HG03139 (cell line): ENCODE results near the gene HID1.

Source experiments
- ATAC-seq: cut with Tn5 transposase; IDR thresholded peaks from one replicate; pipeline ENCODE4 v1.9.1; 2021; ENCODE audit not compliant: unreplicated experiment

The HID1 gene

DNA sequence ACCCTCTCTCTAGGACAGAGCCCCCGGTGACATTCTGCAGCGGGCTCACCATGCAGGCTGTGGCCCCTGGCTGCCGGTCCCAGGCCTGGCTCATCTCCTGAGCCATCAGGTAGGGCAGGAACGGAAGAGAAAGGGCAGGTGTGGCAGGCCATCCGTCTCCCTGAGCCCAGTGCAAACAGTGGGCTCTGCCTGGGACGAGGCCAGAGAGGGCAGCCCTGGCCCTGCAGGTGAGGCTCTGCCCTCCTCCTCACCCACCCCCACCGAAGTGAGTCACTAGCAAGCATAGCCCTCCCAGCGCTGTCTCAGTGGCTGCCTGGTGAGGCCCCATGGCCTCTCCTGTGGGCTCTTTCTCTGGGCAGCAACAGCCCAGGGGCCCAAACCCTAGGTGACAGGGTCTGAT lies 22.4 kb downstream of the HID1 start:
- no peak for ATAC-seq

DNA sequence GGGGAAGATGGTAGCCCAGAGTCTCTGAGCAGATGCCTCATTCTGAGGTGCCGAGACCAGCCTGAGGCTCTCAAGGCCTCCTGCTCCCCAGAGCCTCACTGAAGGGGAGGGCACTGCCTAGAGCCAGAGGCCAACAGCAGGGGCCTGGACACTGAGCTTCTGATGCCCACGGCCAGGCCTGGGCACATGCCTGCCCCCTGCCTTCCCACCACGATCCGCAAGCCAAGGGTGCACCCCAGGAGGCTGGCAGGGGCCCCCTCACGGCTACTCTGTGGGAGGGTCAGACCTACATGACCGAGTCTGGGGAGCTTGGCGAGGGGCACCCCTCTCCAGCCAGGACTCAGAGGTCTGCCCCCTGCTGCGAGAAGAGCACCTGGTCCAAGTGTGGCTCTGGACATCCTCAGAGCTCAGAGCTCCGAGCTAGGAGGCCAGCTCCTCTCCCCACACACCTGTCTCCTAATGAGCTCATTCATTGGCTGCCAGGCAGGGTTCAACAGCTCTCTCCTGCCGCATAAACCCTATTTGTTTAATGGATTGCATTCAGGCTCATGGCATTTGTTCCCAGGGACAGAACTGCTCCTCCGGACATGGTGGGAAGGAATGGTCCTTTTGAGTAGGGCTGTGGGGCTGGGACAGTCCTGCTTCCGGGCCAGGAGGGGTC lies 23.0 kb downstream of the HID1 start:
- ATAC-seq: no peak

DNA sequence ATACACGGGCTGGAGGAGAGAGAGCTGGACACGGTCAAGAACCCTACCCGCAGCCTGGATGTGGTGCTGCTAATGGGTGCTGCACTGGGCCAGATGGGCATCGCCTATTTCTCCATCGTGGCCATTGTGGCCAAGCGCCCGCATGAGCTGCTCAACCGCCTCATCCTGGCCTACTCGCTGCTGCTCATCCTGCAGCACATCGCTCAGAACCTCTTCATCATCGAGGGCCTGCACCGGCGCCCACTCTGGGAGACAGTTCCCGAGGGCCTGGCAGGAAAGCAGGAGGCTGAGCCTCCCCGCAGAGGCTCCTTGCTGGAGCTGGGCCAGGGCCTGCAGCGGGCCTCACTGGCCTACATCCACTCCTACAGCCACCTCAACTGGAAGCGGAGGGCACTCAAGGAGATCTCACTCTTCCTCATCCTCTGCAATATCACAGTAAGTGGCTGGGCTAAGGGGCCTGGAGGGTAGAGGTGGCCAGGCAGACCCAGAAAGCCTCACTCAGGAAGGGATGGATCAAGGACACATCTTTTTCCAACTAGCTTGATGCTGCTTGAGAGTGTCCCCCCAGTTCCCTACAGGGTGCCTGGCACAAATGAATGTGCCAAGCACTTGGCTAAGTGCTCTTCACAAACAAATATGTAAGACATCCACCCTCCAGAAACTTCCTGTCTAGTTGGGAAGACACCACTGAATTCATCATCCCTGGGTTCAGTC lies 25.4 kb downstream of the HID1 start:
- no peak for ATAC-seq

DNA sequence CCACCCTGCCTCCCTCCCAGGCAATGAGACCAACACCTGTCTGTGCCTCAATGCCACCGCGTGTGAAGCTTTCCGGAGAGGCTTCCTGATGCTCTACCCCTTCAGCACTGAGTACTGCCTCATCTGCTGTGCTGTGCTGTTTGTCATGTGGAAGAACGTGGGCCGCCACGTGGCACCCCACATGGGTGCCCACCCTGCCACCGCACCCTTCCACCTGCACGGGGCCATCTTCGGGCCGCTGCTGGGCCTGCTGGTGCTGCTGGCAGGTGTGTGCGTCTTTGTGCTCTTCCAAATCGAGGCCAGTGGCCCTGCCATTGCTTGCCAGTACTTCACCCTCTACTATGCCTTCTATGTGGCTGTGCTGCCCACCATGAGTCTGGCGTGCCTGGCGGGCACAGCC lies 25.9 kb downstream of the HID1 start:
- no peak for ATAC-seq

DNA sequence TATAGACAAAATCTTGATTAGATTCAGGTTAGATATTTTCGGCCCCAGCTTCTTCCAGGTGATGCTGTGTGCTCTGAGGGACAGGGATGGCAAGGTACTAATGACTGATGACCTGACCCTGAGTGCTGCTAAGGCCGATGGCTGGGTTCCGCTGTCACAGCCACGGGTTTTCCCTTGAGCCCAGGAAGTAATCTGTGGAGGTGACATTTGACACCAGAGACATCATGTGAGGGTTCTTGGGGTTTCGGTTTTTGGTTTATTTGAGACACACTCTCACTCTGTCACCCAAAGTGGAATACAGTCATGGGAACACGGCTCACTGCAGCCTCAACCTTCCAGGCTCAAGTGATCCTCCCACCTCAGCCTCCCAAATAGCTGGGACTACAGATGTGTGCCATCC lies 27.0 kb downstream of the HID1 start:
- no peak for ATAC-seq

DNA sequence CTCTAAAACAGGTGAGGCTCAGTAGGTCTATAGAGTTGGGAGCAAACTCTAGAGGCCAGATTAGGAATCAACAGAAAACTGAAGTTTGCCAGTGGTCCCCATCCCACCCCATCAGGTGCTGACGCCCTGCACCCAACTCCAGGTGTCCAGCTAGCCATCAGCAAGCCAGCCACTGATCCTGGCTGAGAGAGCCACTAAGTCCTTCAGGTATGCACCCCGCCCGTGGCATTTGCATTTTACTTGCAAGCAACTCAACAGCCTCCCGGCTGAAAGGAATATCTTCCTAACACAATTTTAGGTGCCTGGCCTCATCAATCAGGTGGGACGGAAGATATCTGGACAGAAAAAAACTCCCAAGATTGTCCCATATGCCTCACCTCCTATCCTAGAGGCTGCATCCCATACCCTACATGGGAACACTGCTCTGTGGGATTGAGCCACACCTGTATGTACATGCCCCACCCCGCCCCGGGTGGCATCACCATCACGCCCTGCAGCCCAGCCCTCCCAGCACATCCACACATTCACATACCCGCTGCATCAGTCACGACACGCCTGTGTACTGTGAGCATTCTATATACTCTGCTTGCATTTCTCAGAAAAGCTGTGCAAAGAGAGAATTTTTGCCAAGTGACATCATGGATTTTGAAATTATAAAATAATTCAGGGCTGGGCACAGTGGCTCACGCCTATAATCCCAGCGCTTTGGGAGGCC lies 28.6 kb downstream of the HID1 start:
- no peak for ATAC-seq

DNA sequence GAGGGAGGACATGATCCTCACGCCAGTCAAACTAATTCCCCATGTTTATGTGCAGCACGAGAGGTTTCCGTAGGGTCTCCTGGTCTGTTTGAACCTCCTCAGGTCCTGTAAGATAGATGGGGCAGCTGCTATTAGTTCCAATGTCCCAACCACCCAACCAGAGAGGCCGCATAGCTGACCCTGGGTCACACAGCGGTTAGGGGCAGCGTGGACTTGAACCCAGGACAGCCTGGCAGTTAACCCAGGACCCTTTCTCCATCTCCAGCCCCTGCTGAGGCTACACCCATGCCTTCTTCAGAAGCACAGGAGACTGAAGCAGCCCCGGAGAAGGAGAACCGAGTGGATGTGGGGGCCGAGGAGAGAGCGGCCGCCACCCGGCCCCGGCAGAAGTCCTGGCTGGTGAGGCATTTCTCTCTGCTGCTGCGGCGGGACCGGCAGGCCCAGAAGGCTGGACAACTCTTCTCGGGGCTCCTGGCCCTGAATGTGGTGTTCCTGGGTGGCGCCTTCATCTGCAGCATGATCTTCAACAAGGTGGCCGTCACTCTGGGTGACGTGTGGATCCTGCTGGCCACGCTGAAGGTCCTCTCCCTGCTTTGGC lies 31.3 kb downstream of the HID1 start:
- ATAC-seq: no peak

DNA sequence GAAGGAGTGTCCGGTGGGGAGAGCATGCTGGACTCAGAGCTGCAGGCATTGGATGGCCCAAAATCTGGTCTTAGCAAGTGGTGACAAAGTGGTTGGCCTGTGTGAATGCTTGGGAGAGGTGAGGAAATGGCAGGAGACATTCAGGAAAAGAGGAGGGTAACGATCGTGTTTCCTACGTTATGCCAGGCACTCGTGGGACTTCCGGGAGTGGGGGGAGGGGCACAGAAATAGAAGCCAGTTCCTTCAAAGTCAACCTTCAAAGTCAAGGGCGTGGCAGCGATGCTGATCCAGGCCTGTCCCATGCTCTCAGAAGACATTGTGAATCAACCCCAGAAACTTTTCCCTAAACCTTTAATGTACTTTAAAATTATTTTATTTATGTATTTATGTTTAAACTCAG lies 33.0 kb downstream of the HID1 start:
- ATAC-seq: no peak

DNA sequence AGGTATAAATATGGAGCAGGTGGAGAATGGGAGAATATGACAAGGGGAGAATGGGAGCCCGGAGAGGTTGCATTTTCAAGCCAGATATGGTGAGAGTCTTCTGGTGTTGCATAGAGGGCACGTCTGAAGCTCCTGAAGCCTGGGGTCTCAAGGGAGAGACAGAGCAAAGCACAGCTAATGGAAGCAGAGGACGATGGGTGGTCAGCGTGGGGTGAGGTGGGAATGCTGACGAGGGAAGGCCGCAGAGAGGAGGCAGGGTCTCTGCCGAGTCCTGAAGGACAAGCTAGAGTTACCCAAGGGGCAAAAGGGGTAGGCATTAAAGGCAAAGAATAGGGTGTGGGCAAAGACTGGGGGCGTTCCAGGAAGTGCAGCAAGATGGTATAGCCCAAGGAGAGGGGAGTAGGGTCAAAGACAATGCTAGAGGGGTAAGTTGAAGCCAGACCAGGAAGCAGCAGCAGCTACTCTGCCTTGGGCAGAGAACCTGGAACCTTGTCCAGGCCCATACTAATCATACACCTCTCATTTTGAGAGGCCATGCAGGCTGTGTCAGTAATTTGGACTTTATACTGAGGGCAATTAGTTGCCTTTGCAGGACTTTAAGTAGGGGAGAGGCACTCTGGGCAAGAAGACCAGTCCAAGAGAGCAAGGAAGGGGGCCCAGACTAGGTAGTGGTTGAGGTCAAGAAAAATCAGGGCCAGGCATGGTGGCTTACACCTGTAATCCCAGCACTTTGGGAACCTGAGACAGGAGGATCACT lies 34.2 kb downstream of the HID1 start:
- no peak for ATAC-seq

DNA sequence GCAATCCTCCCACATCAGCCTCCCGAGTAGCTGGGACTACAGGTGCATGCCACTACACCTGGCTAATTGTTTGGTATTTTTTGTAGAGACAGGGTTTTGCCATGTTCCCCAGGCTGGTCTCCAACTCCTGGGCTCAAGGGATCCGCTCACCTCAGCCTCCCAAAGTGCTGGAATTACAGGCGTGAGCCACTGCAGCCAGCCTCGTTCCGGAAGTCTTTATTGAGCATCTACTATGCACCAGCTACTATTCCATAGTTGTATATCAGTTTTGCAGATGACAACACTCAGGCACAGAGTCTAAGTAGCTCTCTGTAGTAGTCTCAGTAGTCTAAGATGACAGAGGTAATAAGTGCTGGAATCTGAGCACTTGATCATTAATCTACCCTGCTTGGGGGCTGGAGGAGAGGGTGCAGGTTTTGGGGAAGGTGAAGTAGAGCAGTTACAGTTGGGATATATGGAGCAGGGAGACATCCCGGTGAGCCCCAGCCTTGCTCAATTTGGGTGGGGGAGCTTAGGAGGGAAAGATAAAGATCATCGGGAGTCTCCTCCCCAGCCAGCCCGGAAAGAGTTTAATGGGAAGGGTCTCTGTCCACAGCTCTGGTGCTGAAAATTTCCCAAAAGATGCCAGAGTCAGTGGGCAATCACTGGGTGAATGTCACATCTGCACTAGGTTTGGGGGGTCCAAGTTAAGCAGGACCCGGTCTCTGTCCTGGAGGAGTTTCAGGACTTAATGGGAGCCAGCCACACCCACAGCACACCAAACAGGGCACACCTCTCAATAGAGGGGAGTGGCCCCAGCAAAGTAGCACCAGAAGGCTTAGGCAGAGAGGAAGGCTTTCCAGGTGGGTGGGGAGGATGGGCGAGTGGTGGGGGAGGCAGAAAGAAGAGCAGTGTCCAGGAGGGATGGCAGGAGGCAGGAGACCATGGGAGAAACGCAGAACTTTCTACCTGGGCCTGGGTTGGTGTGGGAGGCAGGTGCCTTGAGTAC lies 35.2 kb downstream of the HID1 start:
- ATAC-seq: no peak

DNA sequence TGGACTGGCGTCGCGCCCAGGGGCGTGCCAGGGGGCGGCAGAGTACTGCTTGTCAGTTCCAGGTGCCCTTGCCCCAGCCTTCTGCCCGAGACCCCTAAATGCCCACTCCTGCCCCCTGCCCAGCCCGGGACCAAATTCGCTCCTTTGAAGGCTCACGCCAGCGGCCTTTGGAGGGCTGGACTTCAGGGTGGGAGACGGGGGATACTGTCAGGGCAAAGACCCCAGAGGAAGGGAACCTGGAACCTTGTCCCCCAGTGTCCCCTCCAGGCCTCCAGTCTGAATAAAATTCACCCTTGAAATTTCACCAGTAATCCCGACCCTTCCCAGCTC lies 36.1 kb downstream of the HID1 start:
- no peak for ATAC-seq

DNA sequence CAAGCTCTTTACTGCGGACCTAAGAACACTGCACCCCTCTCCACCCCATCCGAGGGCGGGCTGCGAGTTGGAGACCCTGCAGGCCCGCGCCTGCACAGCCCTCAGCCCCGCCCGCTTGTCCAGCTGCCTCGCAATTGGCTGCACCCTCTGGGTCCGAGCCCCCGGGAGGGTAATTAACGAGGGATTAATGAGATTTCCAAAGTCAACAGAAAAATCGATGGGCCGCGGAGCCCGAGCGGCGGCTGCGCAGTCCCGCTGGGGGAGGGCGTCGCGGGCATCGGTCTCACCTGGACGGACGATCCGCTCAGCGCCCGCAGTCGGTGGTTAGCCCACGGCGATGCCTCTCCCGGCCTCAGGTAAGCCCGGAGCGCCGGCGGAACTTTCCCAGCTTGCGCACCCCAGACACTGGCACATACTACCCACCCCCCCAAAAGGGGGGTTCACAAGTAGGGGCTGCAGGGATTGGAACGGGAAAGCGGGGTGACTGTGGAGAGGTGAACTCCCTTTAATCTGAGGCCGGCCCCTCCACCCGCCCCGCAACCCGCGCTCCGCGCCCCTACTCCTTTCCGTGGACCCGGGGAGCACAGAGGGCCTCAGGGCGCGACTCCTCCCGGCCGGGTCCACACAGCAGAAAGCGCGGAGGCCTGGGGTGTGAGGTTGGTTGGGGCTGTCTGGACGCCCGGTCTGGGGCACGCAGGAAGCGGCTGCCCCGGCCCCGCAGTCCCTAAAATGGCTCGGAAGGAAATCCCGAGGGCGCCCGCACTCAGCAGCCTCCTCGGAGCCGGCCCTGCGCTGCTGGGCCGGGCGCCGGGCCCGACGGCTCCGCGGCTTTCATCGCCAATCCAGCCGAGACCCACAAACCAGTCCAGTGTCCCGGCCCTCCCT lies 36.7 kb downstream of the HID1 start, which contains the start of gene OTOP3:
TSS of gene OTOP3 (plus strand) at position 314 of the 885 bp plus-strand sequence. CDS start at position 338, 24 bp downstream.
- no peak for ATAC-seq

DNA sequence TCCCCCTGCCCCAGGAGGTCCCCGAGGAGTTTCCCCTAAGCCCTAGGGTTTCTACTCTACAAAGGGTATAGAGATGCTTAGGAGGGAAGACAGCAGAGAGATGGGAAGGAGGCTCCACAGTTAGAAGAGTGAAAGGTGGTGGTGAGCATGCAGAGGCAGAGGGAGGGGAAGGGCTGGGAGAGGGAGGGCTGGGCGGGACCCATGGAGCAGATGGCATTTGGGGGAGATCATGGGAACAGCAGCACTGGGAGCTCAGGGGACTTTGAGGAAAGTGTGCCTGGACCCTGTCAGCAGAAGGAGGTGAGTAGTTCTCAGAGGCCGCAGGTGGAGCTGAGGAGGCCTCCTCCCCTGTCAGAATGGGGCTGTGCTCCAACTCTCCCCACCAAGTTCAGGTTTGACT lies 37.5 kb downstream of the HID1 start:
- ATAC-seq: no peak

DNA sequence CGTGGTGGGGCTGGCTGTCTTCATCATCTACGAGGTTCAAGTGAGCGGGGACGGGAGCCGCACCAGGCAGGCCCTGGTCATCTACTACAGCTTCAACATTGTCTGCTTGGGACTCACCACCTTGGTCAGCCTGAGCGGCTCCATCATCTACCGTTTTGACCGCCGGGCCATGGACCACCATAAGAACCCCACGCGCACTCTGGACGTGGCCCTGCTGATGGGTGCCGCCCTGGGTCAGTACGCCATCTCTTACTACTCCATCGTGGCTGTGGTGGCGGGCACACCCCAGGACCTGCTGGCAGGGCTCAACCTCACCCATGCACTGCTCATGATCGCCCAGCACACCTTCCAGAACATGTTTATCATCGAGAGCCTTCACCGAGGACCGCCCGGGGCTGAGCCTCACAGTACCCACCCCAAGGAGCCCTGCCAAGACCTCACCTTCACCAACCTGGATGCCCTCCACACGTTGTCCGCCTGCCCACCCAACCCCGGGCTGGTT lies 42.0 kb downstream of the HID1 start:
- no peak for ATAC-seq

DNA sequence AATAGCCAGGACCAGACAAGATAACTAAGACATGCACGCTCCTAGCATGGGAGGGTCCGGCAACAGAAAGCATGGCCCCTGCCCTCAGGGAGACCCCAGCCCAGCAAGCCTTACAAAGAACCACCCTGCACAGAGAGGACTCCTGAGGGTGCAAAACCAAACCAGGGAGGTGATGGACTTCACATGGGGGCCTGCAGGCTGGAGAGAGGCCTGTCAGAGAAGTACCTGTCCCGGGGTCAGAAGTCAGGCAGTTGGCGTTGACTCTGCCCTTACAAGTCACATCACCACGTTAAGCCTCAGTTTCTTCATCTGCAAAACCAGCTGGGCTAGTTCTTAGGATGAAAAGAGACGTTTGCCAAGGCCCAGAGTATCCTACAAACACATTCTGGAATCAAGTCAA lies 43.8 kb downstream of the HID1 start:
- ATAC-seq: no peak

DNA sequence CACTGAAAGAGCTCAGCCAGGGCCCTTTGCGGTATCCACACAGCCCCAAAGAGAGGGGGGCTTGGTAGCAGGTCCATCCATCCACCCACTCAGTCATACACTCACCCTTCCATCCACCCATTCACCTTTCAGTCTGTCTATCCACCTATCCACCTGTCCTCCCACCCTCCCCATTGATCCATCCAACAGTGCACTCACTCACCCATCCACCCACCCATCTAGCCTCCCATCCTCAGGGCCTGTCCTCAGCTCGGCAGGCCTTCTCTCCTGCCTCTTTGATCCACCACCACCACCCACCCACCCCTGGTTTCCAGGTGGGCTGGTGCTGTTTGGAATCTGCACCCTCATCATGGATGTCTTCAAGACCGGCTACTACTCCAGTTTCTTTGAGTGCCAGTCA lies 47.3 kb downstream of the HID1 start:
- ATAC-seq: no peak

DNA sequence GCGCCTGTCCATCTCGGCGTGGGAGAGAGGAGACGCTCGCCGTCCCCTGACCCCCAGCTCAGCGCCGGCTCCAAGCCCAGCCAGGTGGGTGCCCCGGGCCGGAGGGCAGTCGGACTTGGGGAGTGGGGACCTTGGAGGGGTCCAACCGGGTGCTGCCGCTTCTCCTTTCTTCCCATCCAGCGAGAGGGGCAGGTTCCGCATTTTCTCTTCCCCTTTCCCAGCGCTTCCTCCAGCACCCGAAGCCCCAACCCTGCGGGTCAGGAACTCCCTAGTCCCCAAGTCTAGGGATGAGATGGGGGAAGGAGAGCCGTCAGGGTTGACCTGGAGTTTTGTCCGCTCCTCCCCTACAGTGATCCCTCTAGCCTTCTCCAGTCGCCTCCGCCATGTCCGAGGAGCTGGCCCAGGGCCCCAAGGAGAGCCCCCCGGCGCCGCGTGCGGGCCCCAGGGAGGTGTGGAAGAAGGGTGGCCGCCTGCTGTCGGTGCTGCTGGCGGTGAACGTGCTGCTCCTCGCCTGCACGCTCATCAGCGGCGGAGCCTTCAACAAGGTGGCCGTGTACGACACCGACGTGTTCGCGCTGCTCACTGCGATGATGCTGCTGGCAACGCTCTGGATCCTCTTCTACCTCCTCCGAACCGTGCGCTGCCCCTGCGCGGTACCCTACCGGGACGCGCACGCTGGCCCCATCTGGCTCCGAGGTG lies 48.2 kb downstream of the HID1 start, which contains the start of gene OTOP2:
TSS of gene OTOP2 (plus strand) at position 24 of the 699 bp plus-strand sequence. CDS start at position 384, 360 bp downstream.
- ATAC-seq: no peak
